HEK293T (cell line): Measurements from ENCODE around the gene CHCHD2.
"Not testable (repeated sequence)": the region's sequence is repeated elsewhere in the genome, so short reads cannot be mapped to it uniquely, and the experiment has no call there.

Source experiments
- CTCF ChIA-PET: fragments of 350-600 bp; formaldehyde crosslinking; extraction: SDS; loops from one replicate; lab custom pipeline; 2021; ENCODE audit warnings: antibody characterized with exemption, inconsistent platforms; lab: Yijun Ruan, JAX
- POLR2A ChIA-PET: fragments of 350-600 bp; formaldehyde crosslinking; extraction: SDS; loops from one replicate; lab custom pipeline; 2020; ENCODE audit warnings: antibody characterized with exemption, inconsistent platforms; lab: Yijun Ruan, JAX
- DNase-seq: peaks from one replicate; pipeline ENCODE4 v3.0.0; 2012; ENCODE audit warnings: mixed read lengths; ENCODE audit errors: extremely low spot score
- ARNT ChIP-seq: fragments of 450-650 bp; IDR thresholded peaks from 2 replicates; pipeline ENCODE4 v1.6.1; 2017; ENCODE audit warnings: mild to moderate bottlenecking
- BHLHE40 ChIP-seq: fragments of 450-650 bp; IDR thresholded peaks from 2 replicates; pipeline ENCODE4 v1.6.1; 2016; ENCODE audit warnings: mild to moderate bottlenecking, moderate library complexity, borderline replicate concordance
- CTBP1 ChIP-seq: fragments of 450-650 bp; IDR thresholded peaks from 2 replicates; pipeline ENCODE4 v1.6.1; 2016; ENCODE audit warnings: borderline replicate concordance
- ELF4 ChIP-seq: fragments of 450-650 bp; IDR thresholded peaks from 2 replicates; pipeline ENCODE4 v1.6.1; 2017; ENCODE audit warnings: antibody characterized with exemption
- FOXA1 ChIP-seq: fragments of 450-650 bp; IDR thresholded peaks from 2 replicates; pipeline ENCODE4 v1.6.1; 2016; ENCODE audit warnings: mild to moderate bottlenecking
- FOXK2 ChIP-seq: fragments of 450-650 bp; IDR thresholded peaks from 2 replicates; pipeline ENCODE4 v1.6.1; 2016; ENCODE audit warnings: mild to moderate bottlenecking
- FOXM1 ChIP-seq: fragments of 450-650 bp; IDR thresholded peaks from 2 replicates; pipeline ENCODE4 v1.6.1; 2017; ENCODE audit warnings: mild to moderate bottlenecking, borderline replicate concordance
- HDGF ChIP-seq: fragments of 450-650 bp; IDR thresholded peaks from 2 replicates; pipeline ENCODE4 v1.6.1; 2017; ENCODE audit warnings: antibody characterized with exemption, borderline replicate concordance
- L3MBTL2 ChIP-seq: fragments of 450-650 bp; conservative IDR thresholded peaks from 2 replicates; pipeline ENCODE4 v1.6.1; 2016; ENCODE audit warnings: mild to moderate bottlenecking
- LEF1 ChIP-seq: fragments of 450-650 bp; IDR thresholded peaks from 2 replicates; pipeline ENCODE4 v1.6.1; 2017; ENCODE audit warnings: mild to moderate bottlenecking, borderline replicate concordance
- NFRKB ChIP-seq: fragments of 450-650 bp; IDR thresholded peaks from 2 replicates; pipeline ENCODE4 v1.6.1; 2016; ENCODE audit warnings: mild to moderate bottlenecking, moderate library complexity
- PKNOX1 ChIP-seq: fragments of 450-650 bp; IDR thresholded peaks from 2 replicates; pipeline ENCODE4 v1.6.1; 2016
- SP1 ChIP-seq: fragments of 450-650 bp; IDR thresholded peaks from 2 replicates; pipeline ENCODE4 v1.6.1; 2017
- SUZ12 ChIP-seq: fragments of 450-650 bp; IDR thresholded peaks from 2 replicates; pipeline ENCODE4 v1.6.1; 2016; ENCODE audit warnings: mild to moderate bottlenecking
- TARDBP ChIP-seq: fragments of 450-650 bp; IDR thresholded peaks from 2 replicates; pipeline ENCODE4 v1.6.1; 2016
- ZNF384 ChIP-seq: fragments of 450-650 bp; IDR thresholded peaks from 2 replicates; pipeline ENCODE4 v1.6.1; 2016

Gene CHCHD2

GRCh38 chr7:56115852-56116538, 9.7 kb upstream of the CHCHD2 start, which contains the start of gene NUPR2:
NUPR2 (minus strand) TSS chr7:56116417; CDS start chr7:56116314, 103 bp downstream.
- ChIA-PET POLR2A (interaction anchor here (1.5 kb wide), 1 partner anchor 10 kb away, joined by 5 read pairs; the partner anchor contains the start of gene CHCHD2), CTCF (no interaction called here)
- no peak for DNase-seq
- TF ChIP-seq ARNT, result no peak
- no peak for TF ChIP-seq HDGF
- no peak for TF ChIP-seq FOXK2
- no peak for TF ChIP-seq ZNF384
- TF ChIP-seq CTBP1, result no peak
- no peak for TF ChIP-seq PKNOX1
- no peak for TF ChIP-seq NFRKB
- TF ChIP-seq SUZ12, result no peak
- TF ChIP-seq FOXM1, result no peak
- no peak for TF ChIP-seq L3MBTL2
- TF ChIP-seq SP1, result no peak
- no peak for TF ChIP-seq LEF1
- TF ChIP-seq TARDBP, result no peak
- no peak for TF ChIP-seq ELF4
- TF ChIP-seq FOXA1, result no peak
- TF ChIP-seq BHLHE40, result no peak

- POLR2A ChIA-PET, result not testable (repeated sequence)
These were observed 6.0 kb upstream of the CHCHD2 start for GRCh38 chr7:56112244-56112643.

GRCh38 chr7:56110611-56111010, 4.3 kb upstream of the CHCHD2 start:
- DNase-seq, result no peak
- TF ChIP-seq NFRKB (no peak), L3MBTL2 (no peak), LEF1 (no peak), FOXK2 (no peak), ARNT (no peak), FOXM1 (no peak), SP1 (no peak), FOXA1 (no peak), ELF4 (no peak), BHLHE40 (no peak), HDGF (no peak), ZNF384 (no peak), TARDBP (no peak), SUZ12 (no peak), CTBP1 (no peak), PKNOX1 (no peak)
- CTCF ChIA-PET, result no interaction called here
- POLR2A ChIA-PET, result no interaction called here

More at GRCh38 chr7:56112244-56112643, 6.0 kb upstream of the CHCHD2 start:
- CTCF ChIA-PET, DNase-seq: not testable (repeated sequence)

GRCh38 chr7:56107954-56108258, 1.6 kb upstream of the CHCHD2 start:
- TF ChIP-seq CTBP1, result no peak
- no peak for TF ChIP-seq SP1
- TF ChIP-seq ZNF384, result no peak
- no peak for TF ChIP-seq SUZ12
- no peak for TF ChIP-seq TARDBP
- TF ChIP-seq LEF1, result no peak
- TF ChIP-seq L3MBTL2, result no peak
- DNase-seq, result no peak
- ChIA-PET CTCF (no interaction called here), POLR2A (no interaction called here)

- CTCF ChIA-PET, result no interaction called here
- POLR2A ChIA-PET, result interaction anchor here (1.0 to 1.6 kb wide), 8 partner anchors 10 to 740 kb away, joined by 3 to 8 read pairs (median 5); partner anchors contain the start of genes CCT6A, LANCL2, NUPR2 and PHKG1
- no peak for DNase-seq
- no peak for TF ChIP-seq LEF1
- no peak for TF ChIP-seq PKNOX1
- no peak; the same call in 1 of the 2 replicates for TF ChIP-seq L3MBTL2
- TF ChIP-seq ZNF384, result no peak
- no peak for TF ChIP-seq FOXA1
- no peak for TF ChIP-seq SP1
- TF ChIP-seq ARNT, result no peak
- no peak for TF ChIP-seq BHLHE40
- TF ChIP-seq SUZ12, result no peak
- TF ChIP-seq ELF4, result no peak
- no peak for TF ChIP-seq NFRKB
- TF ChIP-seq HDGF, result no peak
- TF ChIP-seq FOXK2, result no peak
- no peak for TF ChIP-seq TARDBP
- no peak for TF ChIP-seq CTBP1
- no peak for TF ChIP-seq FOXM1
These were observed 768 bp downstream of the CHCHD2 start for GRCh38 chr7:56105508-56105907.

- POLR2A ChIA-PET, DNase-seq, CTCF ChIA-PET: not testable (repeated sequence)
These were observed 2.1 kb downstream of the CHCHD2 start for GRCh38 chr7:56104138-56104537.
